Measurements from ENCODE around the gene EXOC6B. TPM values are rescaled to one million over a fixed set of nuclear protein-coding genes. Genes with fewer than 3 reads are reported as not detected.

The EXOC6B gene
- total and polyA plus RNA-seq, 10 of the 15 experiments (the other 5 are each of a cell fraction or from before 2014, with no cell fraction given) = 0.23 to 2.2 (median 1.2) TPM

GRCh38 chr2:72694715-72695496 lies 130.9 kb downstream of the EXOC6B start:
- no peak for DNase-seq (ENCODE audit: low read depth, low spot score)
- WGBS (ENCODE audit: insufficient coverage, insufficient replicate concordance, low lambda C conversion rate, missing lambda C conversion rate) = 81% methylated on average over 9 of the region's 9 CpGs
- POLR2A ChIA-PET = no interaction called here

More at GRCh38 chr2:72694715-72695496, 130.9 kb downstream of the EXOC6B start:
- ChIA-PET SMC1A (ENCODE audit: uncharacterized antibody, unreplicated experiment) (no interaction called here), CTCF (no interaction called here), RAD21 (ENCODE audit: unreplicated experiment) (no interaction called here)
- H3K27me3 ChIP-seq (replicated peaks in 1 of 2; ENCODE audit: control insufficient read depth in 2 of 2, insufficient read depth in 2 of 2, low read length in 1 of 2) = no peaks in the 10 kb centered on the region
- no peak overlapping the region for H3K27ac ChIP-seq (ENCODE audit: control insufficient read depth, insufficient read depth)
- intact Hi-C loops (cut with micrococcal nuclease; ENCODE audit: unreplicated experiment) (no loop called here), in situ Hi-C loops (cut with MboI) (no loop called here)
- FAIRE-seq = no peak
- no peak overlapping the region for H3K4me2 ChIP-seq (ENCODE audit: control insufficient read depth, insufficient read depth)
- H2AFZ ChIP-seq (ENCODE audit: control insufficient read depth, low read depth, low read length) = no peak overlapping the region
- no peak for ATAC-seq
- H3K79me2 ChIP-seq (ENCODE audit: control insufficient read depth, insufficient read depth, low read length) = no peaks in the 10 kb centered on the region
- H3K9ac ChIP-seq (ENCODE audit: control insufficient read depth, insufficient read depth, low read length) = no peak overlapping the region
- no TSS peak for BruUV-seq (replicated peaks)
- TF ChIP-seq JUND (IDR thresholded peaks at IDR 0.05; ENCODE audit: low read depth, low read length) = no peak
- TF ChIP-seq E2F4 (IDR thresholded peaks at IDR 0.05; ENCODE audit: low read depth, low read length) = no peak
- TF ChIP-seq ATF7 (IDR thresholded peaks at IDR 0.05; ENCODE audit: low read depth) = no peak
- no peak for TF ChIP-seq BRCA1 (IDR thresholded peaks at IDR 0.05; ENCODE audit: low read depth, low read length)
- no peak for TF ChIP-seq SIN3A (IDR thresholded peaks at IDR 0.05; ENCODE audit: low read depth, low read length)
- TF ChIP-seq ZSCAN29 (IDR thresholded peaks at IDR 0.05) = no peak
- TF ChIP-seq CREB1 (IDR thresholded peaks at IDR 0.05; ENCODE audit: low read depth) = no peak
- no peak for TF ChIP-seq MYC (IDR thresholded peaks at IDR 0.05; ENCODE audit: insufficient read depth, insufficient read length, insufficient replicate concordance, low read length, severe bottlenecking)
- TF ChIP-seq NR2C1 (IDR thresholded peaks at IDR 0.05) = no peak
- no peaks in the 10 kb centered on the region for H4K20me1 ChIP-seq (ENCODE audit: control insufficient read depth, insufficient read depth)
- no peaks in the 10 kb centered on the region for H3K9me3 ChIP-seq (replicated peaks; ENCODE audit: control insufficient read depth, insufficient read depth, low read length)
- H3K4me3 ChIP-seq = no peak overlapping the region
- H3K4me1 ChIP-seq (ENCODE audit: control insufficient read depth, insufficient read depth, low read length) = no peaks in the 10 kb centered on the region
- H3K36me3 ChIP-seq (ENCODE audit: control insufficient read depth in 2 of 2, insufficient read depth in 2 of 2, low read length in 1 of 2) = no peaks in the 10 kb centered on the region

Data from GM12878 (cell line).